Endodermal cell (in vitro differentiated cells): ENCODE results near the gene KRT7. TPM values are rescaled to one million over a fixed set of nuclear protein-coding genes. Genes with fewer than 3 reads are reported as not detected.

ENCODE experiments used
- DNase-seq: peaks from one replicate; pipeline ENCODE4 v3.0.0-alpha.2; 2017
- H3K27ac ChIP-seq: 2 replicates; pipeline ENCODE4 v1.5.1; 2013; ENCODE audit warnings: mild to moderate bottlenecking, low read depth, low read length, moderate library complexity
- H3K27me3 ChIP-seq: 2 replicates; pipeline ENCODE4 v1.6.1; 2013; ENCODE audit warnings: mild to moderate bottlenecking, low read length, moderate library complexity; ENCODE audit not compliant: insufficient read depth, control insufficient read depth, poor library complexity, severe bottlenecking
- H3K36me3 ChIP-seq: 2 replicates; pipeline ENCODE4 v1.7.0; 2013; ENCODE audit warnings: mild to moderate bottlenecking, low read length, moderate library complexity; ENCODE audit not compliant: control insufficient read depth, insufficient read depth
- H3K4me1 ChIP-seq: one replicate; pipeline ENCODE4 v1.7.0; 2013; ENCODE audit warnings: low read length; ENCODE audit not compliant: control insufficient read depth, insufficient read depth
- H3K4me3 ChIP-seq: 2 replicates; pipeline ENCODE4 v1.5.1; 2013; ENCODE audit warnings: mild to moderate bottlenecking, low read length, moderate library complexity
- H3K9ac ChIP-seq: 2 replicates; pipeline ENCODE4 v1.6.1; 2013; ENCODE audit warnings: mild to moderate bottlenecking, low read length, moderate library complexity; ENCODE audit not compliant: poor library complexity, severe bottlenecking; ENCODE audit errors: extremely low read depth
- H3K9me3 ChIP-seq: 2 replicates; pipeline ENCODE4 v1.6.1; 2013; ENCODE audit warnings: mild to moderate bottlenecking, low read length, moderate library complexity; ENCODE audit not compliant: control insufficient read depth
- H3K27ac Mint-ChIP-seq: 2 replicates; pipeline ENCODE4 v1.8.0; 2020; ENCODE audit warnings: mixed read lengths
- H3K27me3 Mint-ChIP-seq: 2 replicates; pipeline ENCODE4 v1.8.0; 2021; ENCODE audit warnings: mild to moderate bottlenecking, mixed read lengths; ENCODE audit not compliant: insufficient read depth
- H3K36me3 Mint-ChIP-seq: 2 replicates; pipeline ENCODE4 v1.8.0; 2020; ENCODE audit warnings: low read depth, mixed read lengths
- H3K4me1 Mint-ChIP-seq: 2 replicates; pipeline ENCODE4 v1.8.0; 2020; ENCODE audit warnings: mixed read lengths
- H3K4me3 Mint-ChIP-seq: 2 replicates; pipeline ENCODE4 v1.8.0; 2020; ENCODE audit warnings: mild to moderate bottlenecking, moderate library complexity, mixed read lengths
- H3K9me3 Mint-ChIP-seq: 2 replicates; pipeline ENCODE4 v1.8.0; 2020; ENCODE audit warnings: mild to moderate bottlenecking, mixed read lengths
- WGBS, 2 experiments: methylation state at CpG; one replicate each; pipeline versions ENCODE4 v1.1.5 to v1.1.7; 2013; ENCODE audit warnings: missing lambda C conversion rate in 2 of 2, mixed read lengths in 1 of 2; ENCODE audit not compliant: insufficient coverage in 1 of 2, insufficient read length in 1 of 2; 5-methylcytosine and 5-hydroxymethylcytosine counted together
- total RNA-seq, 2 donors: library from RNA; stranded (reverse); fragmentation: NEBNext Ultra II Directional in 1 of 2; extraction: Animal tissue kit (Norgen Biotek cat#: 25700) in 1 of 2; gene quantifications; 2 replicates in 1 of 2; 3 replicates in 1 of 2; pipeline ENCODE4 v1.2.1, GENCODE V29; 2021
- TF ChIP-seq, protein P1 (sequence below): fragments of 200-600 bp; sonication (generic); conservative IDR thresholded peaks from 2 replicates; pipeline ENCODE4 v1.5.0; 2021; ENCODE audit warnings: antibody characterized with exemption, mild to moderate bottlenecking

Gene KRT7
- total RNA-seq, 2 donors from 2014 or later, result 1.5 TPM; not detected in 1

DNA sequence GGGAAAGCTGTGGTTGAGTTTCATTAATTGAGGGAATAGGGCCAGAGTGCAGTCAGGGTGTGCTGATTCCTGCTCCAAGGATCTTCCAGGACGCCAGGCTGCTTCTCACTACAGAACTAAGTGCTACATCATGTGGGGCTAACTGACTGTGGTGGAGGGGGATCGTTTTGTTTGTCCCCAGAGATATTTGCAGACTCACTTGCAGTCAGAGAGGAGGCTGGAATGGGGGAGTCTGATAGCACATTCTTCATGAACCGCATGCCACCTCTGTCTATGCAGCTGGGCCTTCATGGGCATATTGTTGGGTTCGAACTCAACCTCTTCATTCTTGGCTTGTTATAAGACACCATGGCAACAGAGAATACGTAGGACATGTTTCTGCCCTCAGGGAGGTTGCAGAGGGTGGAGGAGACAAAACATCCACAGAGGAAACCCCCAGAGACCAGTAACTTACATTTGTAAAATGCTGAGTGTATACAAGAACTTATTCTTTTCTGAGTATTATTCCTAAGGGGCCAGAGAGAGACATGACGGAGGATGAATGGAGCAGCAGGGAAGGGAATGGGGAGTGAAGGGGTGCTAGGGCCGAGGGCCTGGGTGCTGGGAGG, 13.0 kb downstream of the KRT7 start:
- Mint-ChIP-seq H3K27ac (no peak overlapping the region), H3K27me3 (peaks cover 36% of the 10 kb centered on the region), H3K4me3 (no peak overlapping the region), H3K36me3 (no peaks in the 10 kb centered on the region), H3K9me3 (no peaks in the 10 kb centered on the region), H3K4me1 (peaks cover 19% of the 10 kb centered on the region)
- Histone ChIP-seq H3K9me3 (no peaks in the 10 kb centered on the region), H3K36me3 (no peaks in the 10 kb centered on the region), H3K4me3 (no peak overlapping the region), H3K27me3 (peaks cover 26% of the 10 kb centered on the region), H3K27ac (no peak overlapping the region), H3K9ac (no peak overlapping the region), H3K4me1 (peaks cover 4% of the 10 kb centered on the region)
- no peak for DNase-seq
- WGBS, 2 experiments, result 83 to 84% methylated on average over 2 to 7 of the region's 7 CpGs
- TF ChIP-seq, protein P1, sequence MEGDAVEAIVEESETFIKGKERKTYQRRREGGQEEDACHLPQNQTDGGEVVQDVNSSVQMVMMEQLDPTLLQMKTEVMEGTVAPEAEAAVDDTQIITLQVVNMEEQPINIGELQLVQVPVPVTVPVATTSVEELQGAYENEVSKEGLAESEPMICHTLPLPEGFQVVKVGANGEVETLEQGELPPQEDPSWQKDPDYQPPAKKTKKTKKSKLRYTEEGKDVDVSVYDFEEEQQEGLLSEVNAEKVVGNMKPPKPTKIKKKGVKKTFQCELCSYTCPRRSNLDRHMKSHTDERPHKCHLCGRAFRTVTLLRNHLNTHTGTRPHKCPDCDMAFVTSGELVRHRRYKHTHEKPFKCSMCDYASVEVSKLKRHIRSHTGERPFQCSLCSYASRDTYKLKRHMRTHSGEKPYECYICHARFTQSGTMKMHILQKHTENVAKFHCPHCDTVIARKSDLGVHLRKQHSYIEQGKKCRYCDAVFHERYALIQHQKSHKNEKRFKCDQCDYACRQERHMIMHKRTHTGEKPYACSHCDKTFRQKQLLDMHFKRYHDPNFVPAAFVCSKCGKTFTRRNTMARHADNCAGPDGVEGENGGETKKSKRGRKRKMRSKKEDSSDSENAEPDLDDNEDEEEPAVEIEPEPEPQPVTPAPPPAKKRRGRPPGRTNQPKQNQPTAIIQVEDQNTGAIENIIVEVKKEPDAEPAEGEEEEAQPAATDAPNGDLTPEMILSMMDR, result no peak

- Histone ChIP-seq H3K9ac (no peak overlapping the region), H3K4me3 (no peak overlapping the region), H3K4me1 (peaks cover 4% of the 10 kb centered on the region), H3K36me3 (no peaks in the 10 kb centered on the region), H3K27ac (no peak overlapping the region), H3K27me3 (peaks cover 35% of the 10 kb centered on the region), H3K9me3 (no peaks in the 10 kb centered on the region)
- Mint-ChIP-seq H3K9me3 (no peaks in the 10 kb centered on the region), H3K27me3 (peaks cover 45% of the 10 kb centered on the region), H3K27ac (peak overlapping the region; percentile 6), H3K36me3 (no peaks in the 10 kb centered on the region), H3K4me1 (peaks cover 19% of the 10 kb centered on the region), H3K4me3 (no peak overlapping the region)
- TF ChIP-seq, protein P1, result no peak
- 14 to 51% methylated on average over 1 to 10 of the region's 10 CpGs for WGBS, 2 experiments
- DNase-seq, result peak; percentile 78
Observed at GRCh38 chr12:52246720-52247621, 13.9 kb downstream of the KRT7 start.

- TF ChIP-seq, protein P1, result no peak
- Mint-ChIP-seq H3K9me3 (no peaks in the 10 kb centered on the region), H3K27ac (no peak overlapping the region), H3K4me3 (no peak overlapping the region), H3K4me1 (peaks cover 19% of the 10 kb centered on the region), H3K27me3 (peaks cover 50% of the 10 kb centered on the region), H3K36me3 (no peaks in the 10 kb centered on the region)
- peak; percentile 56 for DNase-seq
- Histone ChIP-seq H3K27me3 (peaks cover 38% of the 10 kb centered on the region), H3K27ac (no peak overlapping the region), H3K9me3 (no peaks in the 10 kb centered on the region), H3K4me1 (peaks cover 4% of the 10 kb centered on the region), H3K36me3 (no peaks in the 10 kb centered on the region), H3K4me3 (no peak overlapping the region), H3K9ac (no peak overlapping the region)
- 80 to 82% methylated on average over 6 to 10 of the region's 10 CpGs for WGBS, 2 experiments
Observed at GRCh38 chr12:52247622-52248540, 14.8 kb downstream of the KRT7 start.
